Nephron (organoid): Measurements from ENCODE around the gene FOXF2.

Experiments
- H3K27ac Mint-ChIP-seq, 3 experiments: 2 replicates each; pipeline ENCODE4 v1.8.0; 2020; ENCODE audit warnings: mixed read lengths in 3 of 3, mild to moderate bottlenecking in 2 of 3, moderate library complexity in 1 of 3
- H3K27me3 Mint-ChIP-seq: 2 replicates; pipeline ENCODE4 v1.8.0; 2021; ENCODE audit warnings: low read depth, mild to moderate bottlenecking, moderate library complexity, mixed read lengths
- H3K36me3 Mint-ChIP-seq: 2 replicates; pipeline ENCODE4 v1.8.0; 2020; ENCODE audit warnings: low read depth, mixed read lengths
- H3K4me1 Mint-ChIP-seq: 2 replicates; pipeline ENCODE4 v1.8.0; 2020; ENCODE audit warnings: mixed read lengths
- H3K4me3 Mint-ChIP-seq, 3 experiments: 2 replicates each; pipeline ENCODE4 v1.8.0; 2020; ENCODE audit warnings: mild to moderate bottlenecking in 3 of 3, mixed read lengths in 3 of 3, moderate library complexity in 2 of 3
- H3K9me3 Mint-ChIP-seq: 2 replicates; pipeline ENCODE4 v1.8.0; 2020; ENCODE audit warnings: mixed read lengths
- TF ChIP-seq, protein P1 (sequence below), 3 experiments: fragments of 200-600 bp; sonication (generic); IDR thresholded peaks; one replicate each; pipeline ENCODE4 v1.5.0; 2021; ENCODE audit warnings: antibody characterized with exemption in 3 of 3; ENCODE audit not compliant: unreplicated experiment in 3 of 3

FOXF2 gene

DNA sequence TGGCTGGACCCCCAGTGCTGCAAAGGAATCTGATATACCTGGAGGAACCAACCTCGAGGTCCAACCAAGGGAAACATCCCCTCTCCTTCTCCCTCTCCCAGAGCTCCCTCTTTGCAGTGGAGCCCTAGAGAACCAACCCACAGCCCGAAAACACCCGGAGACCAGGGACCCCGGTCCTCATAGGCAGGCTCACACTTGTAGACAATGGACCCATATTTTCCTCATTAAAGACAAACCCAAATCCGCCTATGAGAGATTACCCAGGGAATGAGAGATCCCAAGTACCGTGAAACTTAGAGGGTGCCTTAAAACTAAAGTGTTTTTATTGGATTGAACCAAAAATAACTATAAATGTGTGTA is 9.6 kb upstream of the FOXF2 start:
- H3K4me1 Mint-ChIP-seq = peaks cover 16% of the 10 kb centered on the region
- no peak overlapping the region for H3K4me3 Mint-ChIP-seq
- H3K36me3 Mint-ChIP-seq = no peaks in the 10 kb centered on the region
- TF ChIP-seq, protein P1, sequence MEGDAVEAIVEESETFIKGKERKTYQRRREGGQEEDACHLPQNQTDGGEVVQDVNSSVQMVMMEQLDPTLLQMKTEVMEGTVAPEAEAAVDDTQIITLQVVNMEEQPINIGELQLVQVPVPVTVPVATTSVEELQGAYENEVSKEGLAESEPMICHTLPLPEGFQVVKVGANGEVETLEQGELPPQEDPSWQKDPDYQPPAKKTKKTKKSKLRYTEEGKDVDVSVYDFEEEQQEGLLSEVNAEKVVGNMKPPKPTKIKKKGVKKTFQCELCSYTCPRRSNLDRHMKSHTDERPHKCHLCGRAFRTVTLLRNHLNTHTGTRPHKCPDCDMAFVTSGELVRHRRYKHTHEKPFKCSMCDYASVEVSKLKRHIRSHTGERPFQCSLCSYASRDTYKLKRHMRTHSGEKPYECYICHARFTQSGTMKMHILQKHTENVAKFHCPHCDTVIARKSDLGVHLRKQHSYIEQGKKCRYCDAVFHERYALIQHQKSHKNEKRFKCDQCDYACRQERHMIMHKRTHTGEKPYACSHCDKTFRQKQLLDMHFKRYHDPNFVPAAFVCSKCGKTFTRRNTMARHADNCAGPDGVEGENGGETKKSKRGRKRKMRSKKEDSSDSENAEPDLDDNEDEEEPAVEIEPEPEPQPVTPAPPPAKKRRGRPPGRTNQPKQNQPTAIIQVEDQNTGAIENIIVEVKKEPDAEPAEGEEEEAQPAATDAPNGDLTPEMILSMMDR (IDR thresholded peaks at IDR 0.05; ENCODE audit: unreplicated experiment in 3 of 3) = no peak
- H3K27me3 Mint-ChIP-seq = peaks cover 96% of the 10 kb centered on the region
- H3K27ac Mint-ChIP-seq = no peak overlapping the region
- peaks cover 7% of the 10 kb centered on the region for H3K9me3 Mint-ChIP-seq

DNA sequence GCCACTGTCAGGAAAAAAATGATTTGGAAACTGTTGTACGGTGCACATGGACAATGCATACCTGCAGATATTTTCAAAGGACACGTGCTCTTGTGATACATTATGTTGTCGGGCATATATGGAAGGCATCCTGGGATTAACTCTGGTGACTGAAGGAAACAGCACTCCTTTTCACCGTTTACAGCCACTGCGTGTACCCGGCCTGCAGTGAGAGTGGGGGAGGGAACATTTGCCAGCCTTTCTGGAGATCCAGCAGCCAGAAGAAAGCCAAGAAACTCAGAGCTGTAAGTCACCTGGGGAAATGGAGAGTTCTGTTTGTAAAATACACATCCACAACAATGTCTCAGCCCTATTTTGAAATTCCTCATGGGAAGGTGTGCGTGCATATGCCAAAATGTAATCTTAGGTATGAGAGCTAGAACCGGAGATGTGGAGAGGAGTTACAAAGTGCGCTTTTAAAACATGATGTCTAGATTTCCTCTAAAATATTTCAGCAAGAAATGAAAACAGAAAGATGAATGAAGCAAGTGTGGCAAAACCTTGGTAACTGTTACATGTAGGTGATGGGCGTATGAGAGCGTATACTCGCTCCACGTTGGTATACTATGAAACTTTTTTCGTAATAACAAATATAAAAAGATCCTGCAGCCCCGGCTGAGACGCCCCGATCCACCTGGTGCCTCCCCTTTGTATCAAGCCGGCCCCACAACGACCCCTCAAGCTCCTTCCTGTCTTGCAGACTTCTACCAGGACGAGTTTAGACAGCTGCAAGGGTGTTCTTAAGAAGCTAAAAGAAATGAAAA is 8.6 kb upstream of the FOXF2 start:
- peaks cover 21% of the 10 kb centered on the region for H3K4me1 Mint-ChIP-seq
- H3K36me3 Mint-ChIP-seq = no peaks in the 10 kb centered on the region
- peaks cover 5% of the 10 kb centered on the region for H3K9me3 Mint-ChIP-seq
- peaks cover 97% of the 10 kb centered on the region for H3K27me3 Mint-ChIP-seq
- H3K4me3 Mint-ChIP-seq = peak overlapping the region; percentile 33 to 41 (median 40)
- no peak overlapping the region for H3K27ac Mint-ChIP-seq
- TF ChIP-seq, protein P1 (IDR thresholded peaks at IDR 0.05; ENCODE audit: unreplicated experiment in 3 of 3) = no peak

DNA sequence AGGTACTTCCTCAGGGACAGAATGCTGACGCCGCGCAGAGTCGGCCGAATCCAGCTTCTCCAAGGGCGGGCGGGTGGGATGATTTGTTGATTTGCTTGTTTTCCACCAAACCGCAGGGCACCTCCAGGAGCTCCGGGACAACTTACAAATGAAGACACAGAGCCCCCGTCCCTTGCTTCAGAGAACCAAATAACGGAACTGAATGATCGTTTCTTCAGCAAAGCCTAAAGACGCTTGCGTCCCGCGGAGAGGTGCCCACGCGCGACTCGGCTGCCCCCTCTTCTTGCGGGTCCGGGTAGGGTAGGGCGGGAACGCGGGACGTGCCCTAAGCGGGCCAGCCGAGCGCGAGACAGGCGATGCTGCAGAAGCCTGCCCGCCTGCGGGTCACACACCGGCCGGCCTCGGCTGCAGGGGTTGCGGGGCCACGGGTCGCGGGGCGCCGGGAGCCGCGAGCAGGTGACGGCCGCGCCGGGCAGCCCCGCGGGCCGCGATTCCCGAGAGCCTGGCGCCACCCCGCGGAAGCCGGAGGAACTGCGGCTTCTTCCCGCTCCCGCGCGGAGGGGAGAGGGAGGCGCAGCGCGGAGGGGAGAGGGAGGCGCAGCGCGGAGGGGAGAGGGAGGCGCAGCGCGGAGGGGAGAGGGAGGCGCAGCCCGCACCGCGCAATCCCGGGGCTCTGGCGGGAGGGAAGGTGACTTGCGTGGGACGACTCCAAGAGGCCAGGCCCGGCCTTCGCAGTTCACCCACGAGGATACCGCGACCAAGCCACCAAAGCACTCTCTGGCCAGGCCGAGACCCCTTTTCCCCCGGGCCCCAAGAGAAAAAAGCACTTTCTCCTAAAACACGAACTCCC is 7.7 kb upstream of the FOXF2 start:
- H3K27me3 Mint-ChIP-seq = peaks cover 97% of the 10 kb centered on the region
- TF ChIP-seq, protein P1 (IDR thresholded peaks at IDR 0.05; ENCODE audit: unreplicated experiment in 3 of 3) = peak; percentile 96
- H3K36me3 Mint-ChIP-seq = no peaks in the 10 kb centered on the region
- peaks cover under 1% of the 10 kb centered on the region for H3K9me3 Mint-ChIP-seq
- peaks cover 21% of the 10 kb centered on the region for H3K4me1 Mint-ChIP-seq
- peak overlapping the region; percentile 7 to 41 (median 32) for H3K4me3 Mint-ChIP-seq
- H3K27ac Mint-ChIP-seq = no peak overlapping the region

DNA sequence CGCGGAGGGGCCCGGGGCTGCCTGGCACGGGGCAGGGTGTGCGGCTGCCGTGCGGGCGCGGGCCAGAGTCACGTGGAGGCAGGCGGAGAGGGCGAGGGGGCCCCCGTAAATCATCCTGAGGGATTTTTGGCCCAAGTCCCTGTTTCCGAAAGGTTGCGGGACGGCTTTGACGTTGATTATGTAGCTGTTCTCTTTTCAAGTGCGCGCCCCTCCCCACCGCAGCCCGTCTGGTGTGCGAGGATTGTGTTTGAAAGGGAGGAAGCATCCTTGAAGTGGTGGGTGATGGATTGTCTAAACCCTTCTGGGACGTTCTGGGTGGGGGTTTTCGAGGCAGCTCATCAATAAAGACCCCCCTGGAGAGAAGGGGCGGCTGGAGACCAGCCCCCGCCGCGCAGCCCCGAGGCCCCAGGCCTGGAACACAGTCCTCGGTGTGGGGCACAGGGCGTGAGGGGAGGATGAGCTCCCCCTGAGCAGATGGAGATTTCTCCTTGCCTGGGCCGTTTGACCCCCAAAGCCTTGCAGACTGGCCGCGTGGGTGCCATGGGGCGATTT is 7.0 kb upstream of the FOXF2 start:
- peaks cover 98% of the 10 kb centered on the region for H3K27me3 Mint-ChIP-seq
- no peaks in the 10 kb centered on the region for H3K36me3 Mint-ChIP-seq
- peaks cover 21% of the 10 kb centered on the region for H3K4me1 Mint-ChIP-seq
- H3K4me3 Mint-ChIP-seq = no peak overlapping the region
- no peak overlapping the region for H3K27ac Mint-ChIP-seq
- TF ChIP-seq, protein P1 (IDR thresholded peaks at IDR 0.05; ENCODE audit: unreplicated experiment in 3 of 3) = no peak
- H3K9me3 Mint-ChIP-seq = no peaks in the 10 kb centered on the region

DNA sequence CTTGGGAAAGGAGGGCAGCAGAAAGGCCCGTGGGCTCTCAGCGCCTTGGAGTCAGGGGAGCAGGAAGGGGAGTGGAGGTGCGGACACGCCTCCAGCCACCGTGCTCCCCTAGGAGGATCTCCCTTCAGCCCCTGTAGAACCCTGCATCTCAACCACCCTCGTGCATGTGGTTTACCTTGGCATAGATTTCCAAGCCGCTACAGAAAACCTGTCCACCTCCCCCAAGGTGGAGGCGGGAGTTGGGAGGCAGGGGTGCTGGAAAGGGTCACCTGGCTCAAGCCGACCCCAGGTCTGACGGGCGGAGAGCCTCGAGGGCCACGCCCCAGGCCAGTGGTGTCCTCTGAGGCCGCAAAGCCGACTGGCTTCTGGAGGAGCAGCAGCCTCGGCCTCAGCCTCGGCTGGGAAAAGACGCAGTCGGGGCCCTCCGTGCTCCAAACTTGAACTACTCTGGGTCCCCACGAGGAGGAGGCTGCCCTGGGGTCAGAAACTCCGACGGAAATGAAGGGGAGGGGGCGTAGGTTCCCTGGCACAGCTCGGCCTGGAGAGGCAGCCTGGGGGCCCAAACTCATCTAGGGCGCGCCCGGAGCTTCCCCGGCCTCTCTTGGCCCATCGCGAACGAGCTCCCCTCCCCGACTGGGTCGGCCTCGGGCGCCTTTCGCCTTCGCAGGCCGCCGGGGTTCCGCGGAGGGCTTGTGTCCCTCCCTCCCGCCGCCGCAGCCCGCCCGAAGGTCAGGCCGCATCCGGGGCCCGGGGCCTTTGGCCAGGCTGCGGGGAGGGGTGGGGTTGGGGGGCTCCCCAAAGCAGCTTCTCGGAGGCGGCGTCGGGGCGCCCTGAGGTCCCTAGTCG is 6.3 kb upstream of the FOXF2 start:
- no peaks in the 10 kb centered on the region for H3K9me3 Mint-ChIP-seq
- no peaks in the 10 kb centered on the region for H3K36me3 Mint-ChIP-seq
- H3K27ac Mint-ChIP-seq = no peak overlapping the region
- peak overlapping the region in 1 of 3 experiments; percentile 31 for H3K4me3 Mint-ChIP-seq
- TF ChIP-seq, protein P1 (IDR thresholded peaks at IDR 0.05; ENCODE audit: unreplicated experiment in 3 of 3) = no peak
- H3K4me1 Mint-ChIP-seq = peaks cover 18% of the 10 kb centered on the region
- H3K27me3 Mint-ChIP-seq = peaks cover 98% of the 10 kb centered on the region
